Mesendoderm (in vitro differentiated cells): ENCODE measurements around the gene SLC25A43.
"Not testable (repeated sequence)": the region's sequence is repeated elsewhere in the genome, so short reads cannot be mapped to it uniquely, and the experiment has no call there.

Source experiments
- DNase-seq: peaks from one replicate; pipeline ENCODE4 v3.0.0; 2013
- H2AK5ac ChIP-seq: 2 replicates; pipeline ENCODE4 v1.6.1; 2013; ENCODE audit warnings: low read length, inconsistent platforms
- H2BK120ac ChIP-seq: 2 replicates; pipeline ENCODE4 v1.6.1; 2013; ENCODE audit warnings: low read depth, mild to moderate bottlenecking, low read length, moderate library complexity, mixed read lengths
- H2BK15ac ChIP-seq: replicated peaks from 2 replicates; pipeline ENCODE4 v1.6.1; 2013; ENCODE audit warnings: low read depth, mild to moderate bottlenecking, moderate library complexity
- H2BK5ac ChIP-seq: 2 replicates; pipeline ENCODE4 v1.6.1; 2013; ENCODE audit warnings: low read length, inconsistent platforms
- H3K18ac ChIP-seq: 2 replicates; pipeline ENCODE4 v1.6.1; 2013; ENCODE audit warnings: mild to moderate bottlenecking, low read length, mixed read lengths
- H3K23ac ChIP-seq: one replicate; pipeline ENCODE4 v1.6.1; 2013; ENCODE audit warnings: low read length
- H3K27ac ChIP-seq: 2 replicates; pipeline ENCODE4 v1.5.1; 2013; ENCODE audit warnings: low read depth, mild to moderate bottlenecking, inconsistent platforms, low read length, moderate library complexity
- H3K27me3 ChIP-seq: 2 replicates; pipeline ENCODE4 v1.6.1; 2013; ENCODE audit warnings: low read length, control low read depth, mild to moderate bottlenecking, inconsistent platforms; ENCODE audit not compliant: insufficient read depth, poor library complexity
- H3K36me3 ChIP-seq: 2 replicates; pipeline ENCODE4 v1.6.1; 2013; ENCODE audit warnings: low read length, inconsistent platforms; ENCODE audit not compliant: control insufficient read depth, insufficient read depth
- H3K4ac ChIP-seq: one replicate; pipeline ENCODE4 v1.6.1; 2013; ENCODE audit warnings: low read depth, mild to moderate bottlenecking, low read length, moderate library complexity
- H3K4me1 ChIP-seq: 2 replicates; pipeline ENCODE4 v1.6.1; 2013; ENCODE audit warnings: low read depth, low read length, inconsistent platforms; ENCODE audit not compliant: control insufficient read depth
- H3K4me2 ChIP-seq: 2 replicates; pipeline ENCODE4 v1.6.1; 2013; ENCODE audit warnings: low read length
- H3K4me3 ChIP-seq: 2 replicates; pipeline ENCODE4 v1.5.1; 2013; ENCODE audit warnings: mild to moderate bottlenecking, low read length
- H3K56ac ChIP-seq: one replicate; pipeline ENCODE4 v1.6.1; 2013; ENCODE audit warnings: low read length
- H3K79me1 ChIP-seq: 2 replicates; pipeline ENCODE4 v1.6.1; 2013; ENCODE audit warnings: low read length, inconsistent platforms
- H3K79me2 ChIP-seq: 2 replicates; pipeline ENCODE4 v1.6.1; 2013; ENCODE audit warnings: mild to moderate bottlenecking, low read length; ENCODE audit not compliant: control insufficient read depth, insufficient read depth
- H3K9ac ChIP-seq: 2 replicates; pipeline ENCODE4 v1.6.1; 2013; ENCODE audit warnings: low read length, inconsistent platforms
- H4K5ac ChIP-seq: one replicate; pipeline ENCODE4 v1.6.1; 2013; ENCODE audit warnings: low read length
- H4K8ac ChIP-seq: one replicate; pipeline ENCODE4 v1.6.1; 2013; ENCODE audit warnings: low read depth, mild to moderate bottlenecking, control low read depth, low read length, moderate library complexity
- WGBS: extraction: QIAGEN DNeasy Blood & Tissue Kit; methylation state at CpG from one replicate; pipeline ENCODE4 v1.1.7; 2013; ENCODE audit warnings: low lambda C conversion rate, missing lambda C conversion rate; ENCODE audit not compliant: insufficient coverage; ENCODE audit errors: extremely low coverage; 5-methylcytosine and 5-hydroxymethylcytosine counted together

Gene SLC25A43

GRCh38 chrX:119427795-119428185, 28.7 kb downstream of the SLC25A43 start:
- H3K4me2 ChIP-seq: no peak overlapping the region
- no peaks in the 10 kb centered on the region for H3K36me3 ChIP-seq
- H3K56ac ChIP-seq: no peak overlapping the region
- H2BK15ac ChIP-seq: no peak overlapping the region
- no peaks in the 10 kb centered on the region for H3K27me3 ChIP-seq
- no peaks in the 10 kb centered on the region for H3K4me1 ChIP-seq
- H4K5ac ChIP-seq: no peak overlapping the region
- H3K23ac ChIP-seq: no peak overlapping the region
- no peak overlapping the region for H3K4ac ChIP-seq
- H2BK120ac ChIP-seq: no peak overlapping the region
- no peak overlapping the region for H3K9ac ChIP-seq
- H3K18ac ChIP-seq: no peak overlapping the region
- H3K27ac ChIP-seq: no peak overlapping the region
- DNase-seq: no peak
- no peaks in the 10 kb centered on the region for H3K79me1 ChIP-seq
- no peak overlapping the region for H2BK5ac ChIP-seq
- H2AK5ac ChIP-seq: no peak overlapping the region
- WGBS: no CpG with 5 or more reads among the region's 4 CpGs
- H3K79me2 ChIP-seq: no peaks in the 10 kb centered on the region
- H4K8ac ChIP-seq: no peak overlapping the region
- no peak overlapping the region for H3K4me3 ChIP-seq

GRCh38 chrX:119429471-119429870, 30.3 kb downstream of the SLC25A43 start:
- H2BK15ac ChIP-seq: no peak overlapping the region
- no peaks in the 10 kb centered on the region for H3K79me2 ChIP-seq
- H3K56ac ChIP-seq: no peak overlapping the region
- H3K27ac ChIP-seq: no peak overlapping the region
- H2BK120ac ChIP-seq: no peak overlapping the region
- no peak overlapping the region for H3K4ac ChIP-seq
- no peaks in the 10 kb centered on the region for H3K79me1 ChIP-seq
- no peaks in the 10 kb centered on the region for H3K27me3 ChIP-seq
- no peak overlapping the region for H2BK5ac ChIP-seq
- no peak overlapping the region for H3K4me2 ChIP-seq
- no peak overlapping the region for H3K18ac ChIP-seq
- no peak overlapping the region for H4K5ac ChIP-seq
- no peak overlapping the region for H2AK5ac ChIP-seq
- H4K8ac ChIP-seq: no peak overlapping the region
- H3K36me3 ChIP-seq: no peaks in the 10 kb centered on the region
- no peak for DNase-seq
- no peak overlapping the region for H3K4me3 ChIP-seq
- H3K23ac ChIP-seq: no peak overlapping the region
- WGBS: no CpG with 5 or more reads among the region's 4 CpGs
- H3K4me1 ChIP-seq: no peaks in the 10 kb centered on the region
- no peak overlapping the region for H3K9ac ChIP-seq

GRCh38 chrX:119441295-119441694, 42.2 kb downstream of the SLC25A43 start:
- H3K4me2 ChIP-seq, H3K27me3 ChIP-seq, H3K27ac ChIP-seq, H2BK5ac ChIP-seq, H2AK5ac ChIP-seq, DNase-seq, H3K4ac ChIP-seq, H3K79me2 ChIP-seq, H2BK120ac ChIP-seq, H4K5ac ChIP-seq, H4K8ac ChIP-seq, H3K4me1 ChIP-seq, H2BK15ac ChIP-seq, H3K36me3 ChIP-seq, H3K4me3 ChIP-seq, H3K23ac ChIP-seq, H3K79me1 ChIP-seq, H3K56ac ChIP-seq, H3K9ac ChIP-seq, H3K18ac ChIP-seq: not testable (repeated sequence)
- no CpG with 5 or more reads among the region's 17 CpGs for WGBS

GRCh38 chrX:119442286-119442685, 43.1 kb downstream of the SLC25A43 start:
- WGBS: no CpG with 5 or more reads among the region's 2 CpGs

GRCh38 chrX:119453202-119453601, 54.1 kb downstream of the SLC25A43 start:
- Histone ChIP-seq H3K79me1 (no peaks in the 10 kb centered on the region), H3K79me2 (no peaks in the 10 kb centered on the region), H3K27me3 (no peaks in the 10 kb centered on the region), H4K8ac (no peak overlapping the region), H3K18ac (no peak overlapping the region), H2BK15ac (no peak overlapping the region), H2BK5ac (no peak overlapping the region), H2AK5ac (no peak overlapping the region), H3K27ac (no peak overlapping the region), H2BK120ac (no peak overlapping the region), H3K36me3 (no peaks in the 10 kb centered on the region), H3K4me3 (no peak overlapping the region), H3K9ac (no peak overlapping the region), H3K56ac (no peak overlapping the region), H3K4me1 (no peaks in the 10 kb centered on the region), H3K4ac (no peak overlapping the region), H3K4me2 (no peak overlapping the region), H3K23ac (no peak overlapping the region), H4K5ac (no peak overlapping the region)
- DNase-seq: no peak
- WGBS: no CpG with 5 or more reads among the region's 4 CpGs

More at GRCh38 chrX:119442286-119442685, 43.1 kb downstream of the SLC25A43 start:
- H3K23ac ChIP-seq: no peak overlapping the region
- H3K4me3 ChIP-seq: no peak overlapping the region
- H4K8ac ChIP-seq: no peak overlapping the region
- no peak overlapping the region for H3K4me2 ChIP-seq
- no peaks in the 10 kb centered on the region for H3K4me1 ChIP-seq
- no peak for DNase-seq
- H3K27me3 ChIP-seq: no peaks in the 10 kb centered on the region
- no peak overlapping the region for H2BK5ac ChIP-seq
- no peak overlapping the region for H3K9ac ChIP-seq
- no peak overlapping the region for H3K56ac ChIP-seq
- no peaks in the 10 kb centered on the region for H3K79me1 ChIP-seq
- H4K5ac ChIP-seq: no peak overlapping the region
- H3K4ac ChIP-seq: no peak overlapping the region
- H3K36me3 ChIP-seq: no peaks in the 10 kb centered on the region
- no peak overlapping the region for H2BK120ac ChIP-seq
- no peak overlapping the region for H3K27ac ChIP-seq
- H3K18ac ChIP-seq: no peak overlapping the region
- H3K79me2 ChIP-seq: no peaks in the 10 kb centered on the region
- H2AK5ac ChIP-seq: no peak overlapping the region
- no peak overlapping the region for H2BK15ac ChIP-seq

- Histone ChIP-seq H3K79me2 (no peaks in the 10 kb centered on the region), H3K4me1 (no peaks in the 10 kb centered on the region), H2BK5ac (no peak overlapping the region), H3K27ac (no peak overlapping the region), H3K4me3 (no peak overlapping the region), H3K9ac (no peak overlapping the region), H3K4ac (no peak overlapping the region), H2BK15ac (no peak overlapping the region), H3K36me3 (no peaks in the 10 kb centered on the region), H3K79me1 (no peaks in the 10 kb centered on the region), H3K27me3 (no peaks in the 10 kb centered on the region), H2AK5ac (no peak overlapping the region), H4K5ac (no peak overlapping the region), H2BK120ac (no peak overlapping the region), H4K8ac (no peak overlapping the region), H3K4me2 (no peak overlapping the region), H3K18ac (no peak overlapping the region), H3K56ac (no peak overlapping the region), H3K23ac (no peak overlapping the region)
- WGBS: no CpG with 5 or more reads among the region's 1 CpG
- DNase-seq: no peak
Observed at GRCh38 chrX:119455264-119455663, 56.1 kb downstream of the SLC25A43 start.
